GM12878 (cell line): ENCODE data around the gene AFMID. TPM values are rescaled to one million over a fixed set of nuclear protein-coding genes. Genes with fewer than 3 reads are reported as not detected.
A peak's percentile ranks its signal among the peaks of the same experiment; 100 is the strongest.

ENCODE experiments used
- BCL11A ChIP-seq: IDR thresholded peaks from 2 replicates; pipeline ENCODE4 v1.6.1; 2011; ENCODE audit warnings: low read depth, low read length
- CHD4 ChIP-seq: fragments of 200-600 bp; sonication (generic); IDR thresholded peaks from 2 replicates; pipeline ENCODE4 v1.6.1; 2016; ENCODE audit warnings: mild to moderate bottlenecking
- CREM ChIP-seq: IDR thresholded peaks from 2 replicates; pipeline ENCODE4 v1.6.1; 2014; ENCODE audit warnings: antibody characterized with exemption, low read depth
- EED ChIP-seq: sonication (generic); IDR thresholded peaks from 2 replicates; pipeline ENCODE4 v1.6.1; 2016; ENCODE audit warnings: antibody characterized with exemption, low read depth
- EP300 ChIP-seq, 2 experiments: fragments of 150-350 bp in 1 of 2; IDR thresholded peaks; 2 replicates each; pipeline ENCODE4 v1.6.1; 2011 to 2012; ENCODE audit warnings: low read depth in 2 of 2, low read length in 2 of 2, borderline replicate concordance in 1 of 2, improper control_type of control experiment in 1 of 2, inconsistent platforms in 1 of 2; ENCODE audit not compliant: control insufficient read depth in 1 of 2
- GATAD2B ChIP-seq: fragments of 450-650 bp; conservative IDR thresholded peaks from 2 replicates; pipeline ENCODE4 v1.6.1; 2017; ENCODE audit warnings: low read depth, mild to moderate bottlenecking, moderate library complexity
- JUNB ChIP-seq: IDR thresholded peaks from 2 replicates; pipeline ENCODE4 v1.6.1; 2016; ENCODE audit warnings: antibody characterized with exemption, mild to moderate bottlenecking
- KDM1A ChIP-seq: fragments of 200-600 bp; sonication (generic); IDR thresholded peaks from 2 replicates; pipeline ENCODE4 v1.6.1; 2016; ENCODE audit warnings: borderline replicate concordance
- KLF5 ChIP-seq: fragments of 450-650 bp; IDR thresholded peaks from 2 replicates; pipeline ENCODE4 v1.6.1; 2014; ENCODE audit warnings: mild to moderate bottlenecking; ENCODE audit not compliant: partially characterized antibody
- MXI1 ChIP-seq: fragments of 150-350 bp; IDR thresholded peaks from 2 replicates; pipeline ENCODE4 v1.6.1; 2011; ENCODE audit warnings: low read depth, mild to moderate bottlenecking, inconsistent platforms, low read length, improper control_type of control experiment
- NFIC ChIP-seq: IDR thresholded peaks from 2 replicates; pipeline ENCODE4 v1.6.1; 2012; ENCODE audit warnings: low read depth, mild to moderate bottlenecking, inconsistent platforms, low read length, moderate library complexity
- POU2F2 ChIP-seq: IDR thresholded peaks from 3 replicates; pipeline ENCODE4 v1.6.1; 2011; ENCODE audit warnings: low read depth, mild to moderate bottlenecking, low read length, borderline replicate concordance
- RBBP5 ChIP-seq: fragments of 200-600 bp; sonication (generic); conservative IDR thresholded peaks from 2 replicates; pipeline ENCODE4 v1.6.1; 2016
- RCOR1 ChIP-seq: conservative IDR thresholded peaks from 2 replicates; pipeline ENCODE4 v1.6.1; 2012; ENCODE audit warnings: low read depth, low read length, improper control_type of control experiment
- SPI1 ChIP-seq: IDR thresholded peaks from 2 replicates; pipeline ENCODE4 v1.6.1; 2011; ENCODE audit warnings: low read depth, mild to moderate bottlenecking, low read length, moderate library complexity, borderline replicate concordance; ENCODE audit not compliant: insufficient read depth
- SREBF2 ChIP-seq: IDR thresholded peaks from 2 replicates; pipeline ENCODE4 v1.6.1; 2012; ENCODE audit warnings: mild to moderate bottlenecking, low read length
- SUPT20H ChIP-seq: IDR thresholded peaks from 2 replicates; pipeline ENCODE4 v1.6.1; 2011; ENCODE audit warnings: low read depth, mild to moderate bottlenecking, low read length, moderate library complexity, borderline replicate concordance; ENCODE audit not compliant: control insufficient read depth
- ZZZ3 ChIP-seq: IDR thresholded peaks from 2 replicates; pipeline ENCODE4 v1.6.1; 2011; ENCODE audit warnings: low read depth; ENCODE audit not compliant: control insufficient read depth, insufficient read length
- polyA plus RNA-seq, 11 experiments: library from polyadenylated mRNA; depleted of rRNA in 4 of 11; unstranded in 6 of 11; stranded (reverse) in 5 of 11; fragments of >200 nt; fragmentation: Nextera tagmentation in 4 of 11; fragmentation: Illumina TruSeq in 1 of 11; extraction: Ambion mirVana in 4 of 11; extraction: Trizol in 1 of 11; gene quantifications; 1 replicate in 1 of 11; 2 replicates in 10 of 11; pipeline versions ENCODE4 v1.2.1 to v1.2.3, GENCODE V29; 2011 to 2016; ENCODE audit warnings: inconsistent platforms in 2 of 11, missing spikeins in 2 of 11, low read depth in 1 of 11
- total RNA-seq, 4 experiments: library from RNA; depleted of rRNA in 3 of 4; stranded (reverse); fragments of >200 nt in 3 of 4; fragmentation: Illumina TruSeq in 1 of 4; extraction: Trizol in 1 of 4; gene quantifications; 2 replicates each; pipeline versions ENCODE4 v1.2.1 to v1.2.3, GENCODE V29; 2013 to 2021
- TF ChIP-seq, protein P1 (sequence below): fragments of 150-350 bp; IDR thresholded peaks from 2 replicates; pipeline ENCODE4 v1.6.1; 2014; ENCODE audit warnings: mild to moderate bottlenecking, low read depth, low read length
- TF ChIP-seq, protein P2 (sequence below): fragments of 450-650 bp; formaldehyde crosslinking; IDR thresholded peaks from 2 replicates; pipeline ENCODE4 v1.5.0; 2022; ENCODE audit warnings: mild to moderate bottlenecking, missing genetic modification characterization
- TF ChIP-seq, protein P3 (sequence below): IDR thresholded peaks from 2 replicates; pipeline ENCODE4 v1.6.1; 2011; ENCODE audit warnings: borderline replicate concordance, low read depth, mild to moderate bottlenecking, moderate library complexity, mixed read lengths, low read length; ENCODE audit not compliant: insufficient read depth; ENCODE audit errors: extremely low read length
- TF ChIP-seq, protein P4 (sequence below): fragments of 450-650 bp; formaldehyde crosslinking; IDR thresholded peaks from 2 replicates; pipeline ENCODE4 v1.4.0; 2022; ENCODE audit warnings: mild to moderate bottlenecking, moderate library complexity

The AFMID gene
- total and polyA plus RNA-seq, 10 of the 15 experiments (the other 5 are each of a cell fraction or from before 2014, with no cell fraction given), result 36.1 to 98.8 (median 51.6) TPM

DNA sequence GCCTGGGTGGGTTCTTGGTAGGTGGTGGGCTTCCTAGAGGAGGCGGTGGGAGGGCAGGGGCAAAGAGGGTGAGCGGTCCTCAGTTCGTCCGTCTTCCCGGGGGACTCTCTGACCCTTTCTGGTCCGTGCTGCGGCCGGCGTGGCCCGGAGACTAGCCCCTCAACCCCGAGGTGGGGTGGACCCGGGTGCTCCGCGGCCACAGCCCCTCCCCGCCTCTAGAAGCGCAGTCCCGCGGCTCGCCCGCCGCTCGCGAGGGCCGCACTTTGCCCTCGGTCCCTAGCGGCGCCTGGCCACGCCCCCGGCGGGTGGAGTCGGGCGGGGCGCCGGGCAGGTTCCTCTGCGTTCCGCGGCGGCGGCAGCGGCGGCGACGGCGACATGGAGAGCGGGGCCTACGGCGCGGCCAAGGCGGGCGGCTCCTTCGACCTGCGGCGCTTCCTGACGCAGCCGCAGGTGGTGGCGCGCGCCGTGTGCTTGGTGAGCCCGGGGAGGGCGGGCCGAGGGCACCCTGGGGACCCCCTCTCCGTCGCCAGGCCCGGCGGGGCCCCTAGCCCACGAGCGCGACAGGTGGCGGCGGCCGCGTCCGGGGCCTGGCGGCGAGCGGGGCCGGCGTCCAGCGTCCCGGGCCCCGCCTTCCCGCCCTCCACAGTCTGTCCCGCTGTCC is 18.8 kb upstream of the AFMID start, which contains the start of gene SYNGR2 (continued):
- TF ChIP-seq, protein P1, sequence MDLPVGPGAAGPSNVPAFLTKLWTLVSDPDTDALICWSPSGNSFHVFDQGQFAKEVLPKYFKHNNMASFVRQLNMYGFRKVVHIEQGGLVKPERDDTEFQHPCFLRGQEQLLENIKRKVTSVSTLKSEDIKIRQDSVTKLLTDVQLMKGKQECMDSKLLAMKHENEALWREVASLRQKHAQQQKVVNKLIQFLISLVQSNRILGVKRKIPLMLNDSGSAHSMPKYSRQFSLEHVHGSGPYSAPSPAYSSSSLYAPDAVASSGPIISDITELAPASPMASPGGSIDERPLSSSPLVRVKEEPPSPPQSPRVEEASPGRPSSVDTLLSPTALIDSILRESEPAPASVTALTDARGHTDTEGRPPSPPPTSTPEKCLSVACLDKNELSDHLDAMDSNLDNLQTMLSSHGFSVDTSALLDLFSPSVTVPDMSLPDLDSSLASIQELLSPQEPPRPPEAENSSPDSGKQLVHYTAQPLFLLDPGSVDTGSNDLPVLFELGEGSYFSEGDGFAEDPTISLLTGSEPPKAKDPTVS, result no peak
- TF ChIP-seq JUNB (peak; percentile 77), BCL11A (no peak), MXI1 (no peak), CHD4 (no peak), GATAD2B (peak; percentile 95), ZZZ3 (no peak), NFIC (no peak), SPI1 (peak; percentile 17; the same call in 1 of the 2 replicates), CREM (no peak), KLF5 (peak; percentile 88), SREBF2 (no peak), RCOR1 (no peak), POU2F2 (0 out of 3 replicates have a peak, but pooled peaks have one; percentile 38), RBBP5 (no peak), EED (no peak), EP300 (IDR thresholded peaks at IDR 0.05; ENCODE audit: borderline replicate concordance in 1 of 2, control insufficient read depth in 1 of 2, low read depth in 2 of 2, low read length in 2 of 2) (no peak), KDM1A (no peak), SUPT20H (no peak)
- TF ChIP-seq, protein P2, sequence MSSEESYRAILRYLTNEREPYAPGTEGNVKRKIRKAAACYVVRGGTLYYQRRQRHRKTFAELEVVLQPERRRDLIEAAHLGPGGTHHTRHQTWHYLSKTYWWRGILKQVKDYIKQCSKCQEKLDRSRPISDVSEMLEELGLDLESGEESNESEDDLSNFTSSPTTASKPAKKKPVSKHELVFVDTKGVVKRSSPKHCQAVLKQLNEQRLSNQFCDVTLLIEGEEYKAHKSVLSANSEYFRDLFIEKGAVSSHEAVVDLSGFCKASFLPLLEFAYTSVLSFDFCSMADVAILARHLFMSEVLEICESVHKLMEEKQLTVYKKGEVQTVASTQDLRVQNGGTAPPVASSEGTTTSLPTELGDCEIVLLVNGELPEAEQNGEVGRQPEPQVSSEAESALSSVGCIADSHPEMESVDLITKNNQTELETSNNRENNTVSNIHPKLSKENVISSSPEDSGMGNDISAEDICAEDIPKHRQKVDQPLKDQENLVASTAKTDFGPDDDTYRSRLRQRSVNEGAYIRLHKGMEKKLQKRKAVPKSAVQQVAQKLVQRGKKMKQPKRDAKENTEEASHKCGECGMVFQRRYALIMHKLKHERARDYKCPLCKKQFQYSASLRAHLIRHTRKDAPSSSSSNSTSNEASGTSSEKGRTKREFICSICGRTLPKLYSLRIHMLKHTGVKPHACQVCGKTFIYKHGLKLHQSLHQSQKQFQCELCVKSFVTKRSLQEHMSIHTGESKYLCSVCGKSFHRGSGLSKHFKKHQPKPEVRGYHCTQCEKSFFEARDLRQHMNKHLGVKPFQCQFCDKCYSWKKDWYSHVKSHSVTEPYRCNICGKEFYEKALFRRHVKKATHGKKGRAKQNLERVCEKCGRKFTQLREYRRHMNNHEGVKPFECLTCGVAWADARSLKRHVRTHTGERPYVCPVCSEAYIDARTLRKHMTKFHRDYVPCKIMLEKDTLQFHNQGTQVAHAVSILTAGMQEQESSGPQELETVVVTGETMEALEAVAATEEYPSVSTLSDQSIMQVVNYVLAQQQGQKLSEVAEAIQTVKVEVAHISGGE (CRISPR knock-in tag), result no peak
- TF ChIP-seq, protein P3, sequence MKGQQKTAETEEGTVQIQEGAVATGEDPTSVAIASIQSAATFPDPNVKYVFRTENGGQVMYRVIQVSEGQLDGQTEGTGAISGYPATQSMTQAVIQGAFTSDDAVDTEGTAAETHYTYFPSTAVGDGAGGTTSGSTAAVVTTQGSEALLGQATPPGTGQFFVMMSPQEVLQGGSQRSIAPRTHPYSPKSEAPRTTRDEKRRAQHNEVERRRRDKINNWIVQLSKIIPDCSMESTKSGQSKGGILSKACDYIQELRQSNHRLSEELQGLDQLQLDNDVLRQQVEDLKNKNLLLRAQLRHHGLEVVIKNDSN, result no peak
- TF ChIP-seq, protein P4, sequence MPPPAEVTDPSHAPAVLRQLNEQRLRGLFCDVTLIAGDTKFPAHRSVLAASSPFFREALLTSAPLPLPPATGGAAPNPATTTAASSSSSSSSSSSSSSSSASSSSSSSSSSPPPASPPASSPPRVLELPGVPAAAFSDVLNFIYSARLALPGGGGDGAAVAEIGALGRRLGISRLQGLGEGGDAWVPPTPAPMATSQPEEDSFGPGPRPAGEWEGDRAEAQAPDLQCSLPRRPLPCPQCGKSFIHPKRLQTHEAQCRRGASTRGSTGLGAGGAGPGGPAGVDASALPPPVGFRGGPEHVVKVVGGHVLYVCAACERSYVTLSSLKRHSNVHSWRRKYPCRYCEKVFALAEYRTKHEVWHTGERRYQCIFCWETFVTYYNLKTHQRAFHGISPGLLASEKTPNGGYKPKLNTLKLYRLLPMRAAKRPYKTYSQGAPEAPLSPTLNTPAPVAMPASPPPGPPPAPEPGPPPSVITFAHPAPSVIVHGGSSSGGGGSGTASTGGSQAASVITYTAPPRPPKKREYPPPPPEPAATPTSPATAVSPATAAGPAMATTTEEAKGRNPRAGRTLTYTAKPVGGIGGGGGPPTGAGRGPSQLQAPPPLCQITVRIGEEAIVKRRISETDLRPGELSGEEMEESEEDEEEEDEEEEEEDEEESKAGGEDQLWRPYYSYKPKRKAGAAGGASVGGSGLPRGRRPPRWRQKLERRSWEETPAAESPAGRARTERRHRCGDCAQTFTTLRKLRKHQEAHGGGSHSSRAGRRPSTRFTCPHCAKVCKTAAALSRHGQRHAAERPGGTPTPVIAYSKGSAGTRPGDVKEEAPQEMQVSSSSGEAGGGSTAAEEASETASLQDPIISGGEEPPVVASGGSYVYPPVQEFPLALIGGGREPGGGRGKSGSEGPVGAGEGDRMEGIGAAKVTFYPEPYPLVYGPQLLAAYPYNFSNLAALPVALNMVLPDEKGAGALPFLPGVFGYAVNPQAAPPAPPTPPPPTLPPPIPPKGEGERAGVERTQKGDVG (CRISPR knock-in tag), result no peak
